Left cardiac atrium (tissue), 4 donors: ENCODE data around the gene CCDC170. TPM values are rescaled to one million over a fixed set of nuclear protein-coding genes. Genes with fewer than 3 reads are reported as not detected.

Source experiments
- ATAC-seq, 2 donors: fragments of 200-7000 bp; cut with Tn5 transposase; one replicate each; pipeline ENCODE4 v1.9.1; 2020; ENCODE audit warnings: mild to moderate bottlenecking in 2 of 2, moderate library complexity in 2 of 2
- DNase-seq: peaks from one replicate; pipeline ENCODE4 v3.0.0-alpha.2; 2020
- intact Hi-C, 2 donors: fragments of 100-400 bp; cut with DNase I; formaldehyde crosslinking; loops; one replicate each; pipeline versions ENCODE4 v1.14.1 to v1.15.1; 2022 to 2023
- total RNA-seq, 2 donors: library from RNA; stranded (reverse); fragmentation: NEBNext Ultra II Directional; extraction: Animal tissue kit (Norgen Biotek cat#: 25700); gene quantifications; one replicate each; pipeline ENCODE4 v1.2.1, GENCODE V29; 2021
- donor health status: DM: no; HTN: yes; CAD: no.
- donor health status: DM: no; HTN: yes; CAD: no; lungs with severe emphysema.
- donor health status: DM: yes; HTN: yes; CAD: no.
- donor health status: Dilated cardiomyopathy.

Gene CCDC170
- total RNA-seq, 2 donors from 2014 or later, result 0.85 to 1.4 TPM

DNA sequence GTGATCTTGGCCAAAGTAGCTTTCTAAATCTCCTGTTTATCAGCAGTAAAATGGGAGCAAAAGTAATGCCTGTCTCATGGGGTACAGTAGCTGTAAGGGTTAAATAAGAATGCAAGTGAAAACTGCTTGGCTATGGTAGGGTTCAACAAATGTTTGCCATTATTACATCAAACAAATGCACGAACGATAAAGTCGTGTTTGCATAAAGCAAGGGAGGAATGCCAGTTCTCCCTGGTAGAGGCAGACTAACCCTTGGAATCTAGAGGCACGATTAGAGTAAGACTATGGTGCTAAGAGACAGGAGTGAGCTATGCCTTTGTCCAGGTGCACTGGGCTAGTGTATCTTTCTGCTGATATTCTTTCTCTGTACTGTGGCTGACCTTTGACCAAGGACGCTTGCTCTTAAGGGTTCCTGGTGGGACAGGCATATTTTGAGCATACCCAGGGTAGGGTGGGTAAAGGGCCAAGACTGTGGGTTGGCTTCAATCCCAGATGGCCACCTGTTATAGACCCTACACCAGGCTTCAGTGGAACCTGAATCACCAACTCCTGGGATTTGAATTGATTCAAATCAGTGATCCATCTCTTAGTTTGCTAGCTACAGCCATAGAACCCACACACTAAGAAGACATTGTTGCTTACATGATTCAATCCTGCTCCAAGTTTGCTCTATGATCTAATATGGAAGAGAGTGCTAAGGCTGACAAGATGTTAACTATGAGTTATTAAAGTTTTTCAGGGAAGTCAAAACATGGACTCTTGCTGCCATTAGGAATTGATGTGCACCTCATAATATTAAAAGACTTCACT, 139.9 kb downstream of the CCDC170 start:
- intact Hi-C loops, result no loop called here
- no peak for DNase-seq
- no peak for ATAC-seq

DNA sequence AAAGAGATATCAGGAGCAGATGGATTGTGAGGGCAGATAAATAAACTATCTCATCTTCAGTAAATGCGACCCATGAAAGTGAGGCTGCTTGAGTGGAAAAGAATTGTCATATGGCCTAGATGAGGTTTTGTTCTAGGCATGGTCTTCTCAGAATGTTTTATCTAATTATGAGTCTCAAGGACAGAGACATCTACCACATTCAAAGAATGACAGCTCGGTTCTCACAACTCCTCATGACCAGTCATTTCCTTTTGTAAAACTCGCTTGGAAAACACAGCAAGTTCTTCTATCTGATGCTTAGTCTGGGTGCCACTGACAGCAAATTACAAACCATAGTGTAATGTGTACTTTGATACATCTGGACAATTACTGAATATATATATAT, 140.5 kb downstream of the CCDC170 start:
- intact Hi-C loops, result no loop called here
- ATAC-seq, result no peak
- no peak for DNase-seq

DNA sequence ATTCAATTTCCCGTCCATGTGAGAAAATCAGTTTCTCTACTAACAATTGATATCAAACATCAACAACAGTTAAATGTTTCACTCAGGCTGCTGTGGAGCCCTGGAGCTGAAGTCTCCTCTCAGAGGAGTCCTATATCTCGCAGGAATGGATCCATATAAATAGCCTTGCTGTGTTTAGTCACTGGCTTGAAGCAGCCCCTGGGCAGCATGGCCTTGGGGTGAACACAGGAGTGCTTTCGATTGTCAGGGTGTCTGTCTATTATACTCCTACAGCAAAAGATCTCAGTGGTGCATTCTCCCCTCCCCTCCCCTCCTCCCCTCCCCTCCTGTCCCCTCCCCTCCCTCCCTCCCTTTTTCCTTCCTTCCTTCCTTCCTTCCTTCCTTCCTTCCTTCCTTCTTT, 141.9 kb downstream of the CCDC170 start:
- intact Hi-C loops, result no loop called here
- DNase-seq (no peak), ATAC-seq (no peak)

DNA sequence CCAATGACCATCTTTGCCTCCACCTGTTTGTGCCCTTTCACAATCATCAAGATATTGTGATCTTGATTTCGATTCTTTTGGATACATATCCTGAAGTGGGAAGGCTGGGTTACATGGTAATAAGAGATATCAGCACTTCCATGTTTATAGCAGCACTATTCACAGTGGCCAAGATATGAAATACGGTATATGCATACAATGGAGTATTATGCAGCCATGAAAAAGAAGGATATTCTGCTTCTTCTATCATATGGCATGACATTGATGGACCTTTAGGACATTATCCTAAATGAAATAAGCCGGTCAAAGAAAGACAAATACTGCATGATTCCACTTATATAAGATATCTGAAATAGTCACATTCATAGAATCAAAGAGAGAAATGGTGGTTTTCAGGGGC, 144.0 kb downstream of the CCDC170 start:
- no peak for DNase-seq
- intact Hi-C loops, result no loop called here
- ATAC-seq, result no peak

DNA sequence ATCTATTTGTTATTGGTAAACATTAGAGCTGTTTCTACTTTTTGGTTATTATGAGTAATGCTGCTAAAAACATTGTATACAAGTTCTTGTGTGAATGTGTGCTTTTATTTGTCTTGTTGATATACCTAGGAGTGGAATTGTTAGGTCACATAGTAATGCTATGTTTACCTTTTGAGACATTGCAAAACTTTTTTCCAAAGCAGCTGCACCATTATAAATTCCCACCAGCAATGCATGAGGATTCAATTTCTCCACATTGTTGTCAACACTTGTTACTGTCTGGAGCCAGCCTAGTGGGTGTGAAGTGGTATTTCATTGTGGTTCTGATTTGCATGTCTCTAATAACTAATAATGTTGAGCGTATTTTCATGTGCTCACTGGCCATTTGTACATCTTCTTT, 145.9 kb downstream of the CCDC170 start:
- ATAC-seq (no peak), DNase-seq (no peak)
- intact Hi-C loops, result no loop called here

DNA sequence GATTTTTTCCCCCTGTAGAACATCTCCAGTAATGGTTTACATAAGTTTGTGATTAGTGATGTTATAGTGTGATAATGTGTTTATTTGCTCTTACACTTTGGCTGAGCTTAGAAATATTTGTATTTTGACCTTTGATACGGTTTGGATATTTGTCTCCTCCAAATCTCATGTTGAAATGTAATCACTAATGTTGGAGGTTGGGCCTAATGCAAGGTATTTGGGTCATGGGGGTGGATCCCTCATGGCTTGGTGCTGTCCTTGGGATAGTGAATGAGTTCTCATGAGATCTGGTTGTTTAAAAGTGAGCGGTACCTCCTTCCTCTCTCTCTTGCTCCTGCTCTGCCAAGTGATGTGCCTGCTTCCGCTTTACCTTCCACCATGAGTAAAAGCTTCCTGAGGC, 147.2 kb downstream of the CCDC170 start:
- ATAC-seq (no peak), DNase-seq (no peak)
- intact Hi-C loops, result no loop called here

DNA sequence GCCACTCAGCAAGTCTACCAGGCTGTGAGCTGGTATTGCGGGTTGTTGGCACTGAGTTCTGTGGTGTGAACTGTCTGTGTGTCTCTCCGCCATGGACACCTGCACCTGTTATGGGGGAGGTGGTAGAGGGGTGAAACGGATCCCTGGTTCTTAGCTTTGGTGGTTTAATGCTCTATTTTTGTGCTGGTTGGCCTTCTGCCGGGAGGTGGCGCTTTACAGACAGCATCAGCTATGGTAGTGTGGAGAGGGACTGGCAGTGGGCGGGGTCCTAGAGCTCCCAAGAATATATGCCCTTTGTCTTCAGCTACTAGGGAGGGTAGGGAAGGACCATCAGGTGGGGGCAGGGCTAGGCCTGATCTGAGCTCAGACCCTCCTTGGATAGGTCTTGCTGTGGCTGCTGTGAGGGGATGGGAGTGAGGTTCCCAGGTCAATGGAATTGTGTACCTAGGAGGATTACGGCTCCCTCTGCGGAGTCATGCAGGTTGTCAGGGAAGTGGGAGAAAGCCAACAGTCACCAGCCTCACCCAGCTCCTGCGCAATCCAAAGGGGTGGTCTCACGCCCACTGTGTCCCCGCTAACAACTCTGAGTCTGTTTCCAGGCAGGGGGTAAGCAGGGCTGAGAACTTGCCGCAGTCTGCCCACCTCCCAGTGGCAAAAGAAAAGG, 154.3 kb downstream of the CCDC170 start:
- ATAC-seq, result no peak
- intact Hi-C loops, result no loop called here
- no peak for DNase-seq

DNA sequence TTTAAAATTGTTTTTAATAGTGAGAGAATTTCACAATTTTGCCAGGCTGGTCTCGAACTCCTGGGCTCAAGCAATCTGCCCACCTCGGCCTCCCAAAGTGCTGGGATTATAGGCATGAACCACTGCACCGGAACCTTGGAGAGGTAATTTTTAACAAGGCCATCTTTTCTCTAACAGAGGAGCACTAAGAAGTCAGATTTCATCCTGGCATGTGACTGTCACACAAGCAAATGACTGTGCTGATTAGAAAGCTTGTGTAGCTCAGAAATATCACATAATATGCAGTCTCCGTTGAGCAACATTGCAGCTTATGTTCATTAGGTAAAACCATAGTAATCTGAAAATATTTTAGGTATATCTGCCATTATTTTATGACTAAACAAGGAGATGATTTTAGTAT, 156.0 kb downstream of the CCDC170 start:
- intact Hi-C loops, result no loop called here
- no peak for ATAC-seq
- no peak for DNase-seq

DNA sequence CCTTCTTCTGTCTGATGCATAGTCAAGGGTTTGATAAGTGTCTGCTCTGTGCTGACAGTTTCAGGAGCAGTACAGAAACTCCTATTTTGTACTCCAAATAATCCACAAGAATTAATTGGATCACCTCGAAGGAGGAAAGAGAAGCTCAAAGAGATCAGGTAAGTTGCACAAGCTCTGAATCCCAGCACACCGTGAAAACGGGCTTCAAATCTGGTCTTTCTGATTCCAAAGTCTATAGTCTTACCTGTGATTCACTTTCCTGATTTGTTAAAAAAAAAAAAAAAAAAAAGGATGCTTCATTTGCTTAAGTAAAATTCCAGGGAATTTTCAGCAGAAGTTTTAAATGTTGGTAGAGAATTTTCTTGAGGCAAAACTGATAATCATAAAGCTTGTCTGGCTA, 157.8 kb downstream of the CCDC170 start:
- ATAC-seq, result no peak
- intact Hi-C loops, result no loop called here
- no peak for DNase-seq

DNA sequence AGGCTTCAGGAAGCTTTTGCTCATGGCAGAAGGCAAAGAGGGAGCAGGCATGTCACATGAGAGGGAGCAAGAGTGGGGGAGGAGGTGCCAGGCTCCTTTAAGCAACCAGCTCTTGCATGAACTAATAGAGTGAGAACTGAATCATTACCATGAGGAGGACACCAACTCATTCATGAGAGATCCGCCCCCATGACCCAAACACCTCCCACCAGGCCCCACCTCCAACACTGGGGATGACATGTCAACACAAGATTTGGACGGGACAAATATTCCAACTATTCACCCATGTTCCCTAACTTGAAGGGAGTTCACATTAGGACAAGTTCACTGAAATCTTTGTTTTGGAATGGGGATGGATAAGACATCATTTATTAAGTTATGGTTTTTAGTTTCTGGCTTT, 158.5 kb downstream of the CCDC170 start:
- intact Hi-C loops, result no loop called here

DNA sequence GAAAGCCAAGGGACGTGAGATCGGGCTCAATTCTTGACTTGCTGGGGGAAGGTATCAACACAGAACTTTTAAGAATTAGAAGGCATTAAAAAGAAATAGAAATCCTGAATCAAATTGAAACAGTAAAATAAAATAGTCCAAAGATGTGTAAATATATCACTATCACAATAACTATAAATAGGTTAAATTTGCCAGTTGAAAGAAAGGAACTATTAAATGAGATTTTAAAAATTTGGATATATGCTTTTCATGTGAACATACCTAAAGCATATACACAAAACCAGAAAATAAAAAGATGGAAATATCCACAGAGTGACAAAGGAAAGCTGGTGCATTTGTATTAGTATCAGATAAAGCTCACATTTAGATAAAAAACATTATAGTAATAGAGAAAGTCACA, 161.3 kb downstream of the CCDC170 start:
- intact Hi-C loops, result no loop called here
- no peak for ATAC-seq
- DNase-seq, result no peak

More for the DNA sequence above, 158.5 kb downstream of the CCDC170 start:
- ATAC-seq, result peak in 1 of 2 donors; percentile 78
- no peak for DNase-seq

DNA sequence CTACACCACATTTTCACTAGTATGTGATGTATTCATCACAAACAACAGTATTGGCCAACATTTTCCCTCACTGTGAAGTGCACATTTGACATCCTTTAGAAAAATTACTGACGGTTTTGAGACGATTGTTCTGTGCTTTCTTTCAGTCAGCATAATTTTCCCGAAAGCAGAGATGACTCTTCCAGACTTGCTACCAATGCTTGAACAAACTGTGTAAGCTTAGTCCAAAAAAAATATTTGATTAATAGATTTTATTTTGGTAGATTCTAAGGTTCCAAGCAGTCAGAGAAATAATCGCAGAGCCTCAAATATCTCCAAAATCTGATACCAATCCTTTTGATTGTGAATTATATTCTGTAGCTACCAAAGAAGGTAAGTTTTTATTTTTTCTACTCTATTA, 162.6 kb downstream of the CCDC170 start:
- ATAC-seq (no peak), DNase-seq (no peak)
- intact Hi-C loops, result no loop called here

DNA sequence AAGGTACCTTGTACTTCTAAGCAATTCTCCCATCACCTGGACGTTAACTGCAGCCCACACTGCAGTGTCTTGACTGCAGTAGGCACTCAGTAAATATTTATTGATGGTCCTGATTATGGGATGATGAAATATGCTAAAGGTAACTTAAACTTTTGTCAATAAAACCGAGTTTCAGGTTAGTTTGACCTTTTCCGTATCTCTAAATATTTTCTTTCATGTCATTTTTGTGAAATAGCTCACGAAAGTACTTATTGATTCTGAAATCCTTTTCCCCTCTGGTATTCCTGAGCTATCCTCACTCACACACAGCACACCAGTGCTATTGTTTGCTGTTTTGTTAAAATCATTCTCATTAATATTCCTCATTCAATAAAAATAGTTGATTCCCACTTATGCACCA, 164.3 kb downstream of the CCDC170 start:
- intact Hi-C loops, result no loop called here
- ATAC-seq (no peak), DNase-seq (no peak)

DNA sequence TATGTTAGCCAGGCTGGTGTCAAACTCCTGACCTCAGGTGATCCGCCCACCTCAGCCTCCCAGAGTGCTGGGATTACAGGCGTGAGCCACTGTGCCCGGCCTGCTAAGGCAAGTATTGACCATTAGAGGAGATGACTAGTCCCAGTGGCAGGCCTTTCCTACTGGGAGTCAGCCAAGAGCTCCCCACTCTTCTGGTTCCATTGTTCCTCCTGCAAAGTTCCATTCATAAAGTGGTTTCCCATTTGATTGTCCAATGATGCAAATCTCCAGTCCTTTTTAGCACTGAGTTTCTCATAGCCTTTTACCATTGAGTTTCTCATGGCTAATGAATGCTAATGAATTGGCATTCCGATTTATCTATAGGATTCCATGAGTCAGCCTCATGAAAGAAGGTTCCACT, 165.4 kb downstream of the CCDC170 start:
- intact Hi-C loops, result no loop called here
- DNase-seq, result no peak
- no peak for ATAC-seq

DNA sequence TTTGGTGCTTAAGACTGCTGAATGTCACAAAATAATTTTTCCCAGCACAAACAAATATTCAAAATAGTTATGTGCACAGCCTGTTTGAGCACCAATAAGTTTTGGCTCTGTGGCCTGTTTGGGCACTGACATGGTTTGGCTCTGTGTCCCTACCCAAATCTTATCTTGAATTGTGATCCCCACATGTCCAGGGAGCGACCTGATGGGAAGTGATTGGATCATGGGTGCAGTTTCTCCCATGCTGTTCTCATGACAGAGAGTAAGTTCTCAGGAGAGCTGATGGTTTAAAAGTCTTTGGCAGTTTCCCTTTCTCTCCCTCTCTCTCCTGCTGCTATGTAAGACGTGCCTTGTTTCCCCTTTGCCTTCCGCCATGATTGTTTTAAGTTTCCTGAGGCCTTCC, 167.7 kb downstream of the CCDC170 start:
- DNase-seq, result no peak
- no peak for ATAC-seq
- intact Hi-C loops, result no loop called here

DNA sequence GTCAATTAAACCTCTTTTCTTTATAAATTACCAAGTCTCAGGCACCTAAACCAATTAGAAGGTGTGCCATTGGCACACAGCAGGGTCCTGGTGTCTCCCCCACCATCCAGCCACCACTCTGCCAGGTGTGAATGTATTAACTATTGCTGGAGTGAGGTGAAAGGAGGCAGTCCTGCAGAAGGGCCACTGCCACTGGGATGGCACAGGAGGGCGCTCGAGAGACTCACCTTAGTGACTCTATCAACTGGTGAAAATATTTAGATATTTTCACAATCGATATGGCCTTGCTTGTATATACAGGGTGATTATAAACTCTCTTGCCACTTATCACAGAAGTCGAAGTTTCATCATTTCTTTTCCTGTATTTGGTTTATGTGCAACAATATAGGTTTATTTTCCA, 168.1 kb downstream of the CCDC170 start:
- DNase-seq, result no peak
- no peak for ATAC-seq
- intact Hi-C loops, result no loop called here

DNA sequence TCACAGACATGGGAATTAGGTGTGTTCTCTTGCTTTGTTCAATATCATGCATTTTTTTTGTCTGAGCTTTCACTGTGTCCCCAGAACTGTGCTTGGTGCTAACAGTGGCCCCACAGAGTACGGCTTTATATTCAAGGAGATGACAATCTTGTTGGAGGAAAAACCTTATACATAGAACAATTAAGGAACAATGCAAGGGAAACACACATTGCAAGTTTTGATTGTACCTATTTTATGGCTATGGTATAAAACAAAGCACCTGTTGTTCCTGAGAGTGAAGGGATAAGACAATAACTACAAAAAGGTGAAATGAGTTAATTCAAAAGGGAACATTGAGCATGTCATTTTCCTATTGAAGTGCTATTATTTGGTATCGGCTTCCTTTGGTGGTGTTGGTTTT, 169.7 kb downstream of the CCDC170 start:
- DNase-seq, result no peak
- ATAC-seq, result no peak
- intact Hi-C loops, result no loop called here

DNA sequence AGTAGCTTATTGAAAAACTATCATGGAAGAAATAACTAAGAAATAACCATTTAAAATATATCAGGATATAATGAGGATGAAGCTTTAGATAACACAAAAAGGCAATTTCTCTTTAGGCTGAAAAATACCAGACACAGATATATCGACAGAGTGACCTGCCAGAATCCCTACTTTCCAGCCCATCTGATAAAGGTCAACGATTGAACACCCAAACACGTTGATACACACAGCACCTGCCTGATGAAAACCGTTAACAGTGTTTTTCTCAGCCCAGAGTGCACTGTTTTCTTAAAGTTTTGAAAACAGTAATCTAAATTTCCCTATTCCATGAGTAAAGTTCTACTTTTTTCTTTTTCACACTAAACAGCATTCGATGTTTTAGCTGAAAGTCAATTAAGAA, 170.6 kb downstream of the CCDC170 start:
- no peak for ATAC-seq
- no peak for DNase-seq
- intact Hi-C loops, result no loop called here

DNA sequence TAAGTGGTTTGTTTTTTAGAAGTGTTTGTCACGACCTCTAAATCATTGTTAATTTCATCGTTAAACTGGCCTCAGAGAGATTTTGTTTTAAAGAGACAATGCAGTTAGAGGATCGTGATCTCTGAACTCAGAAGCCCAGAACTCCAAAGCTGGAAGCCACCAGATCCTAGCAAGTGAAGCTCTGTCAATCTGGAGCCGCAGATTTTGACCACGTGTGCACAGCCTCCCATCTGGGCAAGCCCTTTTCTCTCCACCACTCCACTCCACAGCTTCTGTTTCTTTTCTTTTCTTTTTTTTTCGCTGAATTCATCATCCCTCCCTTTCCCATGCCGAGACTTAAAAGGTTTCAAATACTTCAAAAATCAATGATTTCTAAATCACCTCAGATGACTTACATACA, 171.5 kb downstream of the CCDC170 start:
- intact Hi-C loops, result no loop called here
- DNase-seq (no peak), ATAC-seq (no peak)

DNA sequence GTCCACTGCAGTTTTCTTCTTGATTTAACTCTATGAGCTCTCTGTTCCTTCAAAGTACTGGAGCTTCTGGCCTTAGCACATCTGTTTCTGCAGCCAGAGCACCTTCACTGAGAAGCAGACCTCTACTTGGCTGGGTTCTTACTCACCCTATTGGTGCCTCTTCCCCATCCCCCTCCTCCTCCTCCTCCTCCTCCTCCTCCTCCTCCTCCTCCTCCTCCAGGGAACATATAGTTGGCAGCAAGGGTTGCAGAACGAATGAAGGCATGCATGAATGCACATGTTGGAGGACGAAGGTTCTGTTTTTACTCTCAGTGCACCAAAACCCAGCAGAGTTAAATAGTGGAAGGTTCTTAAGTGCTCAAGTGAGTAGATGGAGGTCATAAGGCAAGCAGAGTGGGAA, 172.7 kb downstream of the CCDC170 start:
- ATAC-seq (no peak), DNase-seq (no peak)
- intact Hi-C loops, result no loop called here

DNA sequence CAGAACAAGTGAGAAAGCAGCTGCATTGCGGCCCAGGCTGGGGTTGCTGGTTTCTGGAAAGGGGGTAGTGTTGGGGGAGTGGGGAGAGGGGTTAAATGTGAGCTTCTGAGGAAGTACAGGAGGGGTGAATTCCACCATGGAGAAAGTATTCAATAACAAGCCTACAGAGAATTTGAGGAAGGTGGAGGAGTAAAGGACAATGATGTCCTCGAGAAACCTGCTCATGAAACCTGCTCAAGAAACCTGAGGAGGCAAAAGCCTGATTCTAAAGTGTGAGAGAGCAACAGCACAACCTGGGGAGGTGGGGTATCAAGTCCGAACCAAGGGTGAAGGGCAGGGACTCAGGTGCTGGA, 175.4 kb downstream of the CCDC170 start:
- ATAC-seq (no peak), DNase-seq (no peak)
- intact Hi-C loops, result no loop called here
